Heart right ventricle (tissue), 16 donors: Measurements from ENCODE around the gene FCF1. TPM values are rescaled to one million over a fixed set of nuclear protein-coding genes. Genes with fewer than 3 reads are reported as not detected.

Experiments
- ATAC-seq, 8 donors: fragments of 200-7000 bp; cut with Tn5 transposase; one replicate each; pipeline ENCODE4 v1.9.1; 2020; ENCODE audit warnings: mild to moderate bottlenecking in 8 of 8, moderate library complexity in 8 of 8, moderate number of reproducible peaks in 1 of 8
- DNase-seq, 2 donors: peaks; one replicate each; pipeline ENCODE4 v3.0.0-alpha.2; 2020
- H3K27ac ChIP-seq, 10 donors: fragments of 200-600 bp; sonication (generic) in 2 of 10; one replicate each; pipeline versions ENCODE4 v1.5.0 to v1.8.0; 2020 to 2022; ENCODE audit warnings: mild to moderate bottlenecking in 3 of 10
- H3K27me3 ChIP-seq, 7 donors: fragments of 200-600 bp; one replicate each; pipeline ENCODE4 v1.8.0; 2021 to 2022; ENCODE audit warnings: mild to moderate bottlenecking in 2 of 7
- H3K36me3 ChIP-seq, 9 donors: fragments of 200-600 bp; sonication (generic) in 1 of 9; one replicate each; pipeline versions ENCODE4 v1.5.0 to v1.8.0; 2020 to 2022; ENCODE audit warnings: mild to moderate bottlenecking in 2 of 9
- H3K4me1 ChIP-seq, 9 donors: fragments of 200-600 bp; sonication (generic) in 1 of 9; one replicate each; pipeline versions ENCODE4 v1.5.0 to v1.8.0; 2020 to 2022; ENCODE audit warnings: mild to moderate bottlenecking in 4 of 9
- H3K4me3 ChIP-seq, 10 donors: fragments of 200-600 bp; sonication (generic) in 2 of 10; one replicate each; pipeline versions ENCODE4 v1.5.0 to v1.8.0; 2020 to 2022; ENCODE audit warnings: mild to moderate bottlenecking in 7 of 10, moderate library complexity in 2 of 10
- H3K9me3 ChIP-seq, 11 donors: fragments of 200-600 bp in 10 of 11; sonication (generic) in 2 of 11; one replicate each; pipeline versions ENCODE4 v1.5.0 to v1.8.0; 2013 to 2022; ENCODE audit warnings: mild to moderate bottlenecking in 2 of 11, control low read depth in 1 of 11, moderate library complexity in 1 of 11
- WGBS, 2 donors: extraction: QIAGEN DNeasy Blood & Tissue Kit; methylation state at CpG; one replicate each; pipeline ENCODE4 v1.1.7; 2013; ENCODE audit warnings: inconsistent platforms in 1 of 2; 5-methylcytosine and 5-hydroxymethylcytosine counted together
- intact Hi-C, 10 donors: fragments of 100-400 bp; cut with DNase I; formaldehyde crosslinking; loops; one replicate each; pipeline versions ENCODE4 v1.11.1 to v1.14.2; 2022
- polyA plus RNA-seq, 2 donors: library from polyadenylated mRNA; stranded (reverse); fragments of 200-250 nt; gene quantifications; one replicate each; pipeline ENCODE4 v1.2.3, GENCODE V29; 2013
- total RNA-seq, 10 donors: library from RNA; stranded (reverse); fragmentation: NEBNext Ultra II Directional in 3 of 10; extraction: Animal tissue kit (Norgen Biotek cat#: 25700) in 3 of 10; gene quantifications; one replicate each; pipeline versions ENCODE4 v1.2.1 to v1.2.4, GENCODE V29; 2021 to 2023
- TF ChIP-seq, protein P1 (sequence below), 9 donors: fragments of 200-600 bp; sonication (generic) in 2 of 9; IDR thresholded peaks; one replicate each; pipeline versions ENCODE4 v1.5.0 to v1.8.0; 2021 to 2022; ENCODE audit warnings: antibody characterized with exemption in 9 of 9, mild to moderate bottlenecking in 5 of 9, moderate library complexity in 1 of 9
- donor health status: Arrhythmogenic right ventricular cardiomyopathy.
- donor health status: ischemic (EF 13 %, LVEDD 7.1; RV severe dilation, severe dysfunction).
- donor health status: healthy with polysubstance abuse.
- donor health status: DM: no; HTN: yes; CAD: no.
- donor health status: DM: no; HTN: no; CAD: no.
- donor health status: ischemic (EF 25% LVEDD 6.9; RV normal size, moderate dysfunction).
- donor health status: ischemic (EF 25% LVEDD 5.7; RV mildly dilated, moderate dysfunction).
- donor health status: healthy.
- donor health status: DM: yes; HTN: yes; CAD: no.
- donor health status: Ischemic cardiomyopathy.
- donor health status: ischemic (EF 35%, LVEDD 5.7; RV mildly dilated, moderate dysfunction).
- donor health status: nonischemic (EF 11% LVEDD 7.7; RV severe dilation, severe dysfunction).
- donor health status: DM: yes; HTN: yes; CAD: no.
- donor health status: PGD.
- donor health status: ischemic (EF 29% LVEDD 5.4; RV normal size, mild dysfunction).
- donor health status: nonischemic (EF 23%, LVEDD 6.1; RV moderate dilation, normal function).

FCF1 gene
- total and polyA plus RNA-seq, 12 donors: 3.4 to 45.5 (median 34.3) TPM

DNA sequence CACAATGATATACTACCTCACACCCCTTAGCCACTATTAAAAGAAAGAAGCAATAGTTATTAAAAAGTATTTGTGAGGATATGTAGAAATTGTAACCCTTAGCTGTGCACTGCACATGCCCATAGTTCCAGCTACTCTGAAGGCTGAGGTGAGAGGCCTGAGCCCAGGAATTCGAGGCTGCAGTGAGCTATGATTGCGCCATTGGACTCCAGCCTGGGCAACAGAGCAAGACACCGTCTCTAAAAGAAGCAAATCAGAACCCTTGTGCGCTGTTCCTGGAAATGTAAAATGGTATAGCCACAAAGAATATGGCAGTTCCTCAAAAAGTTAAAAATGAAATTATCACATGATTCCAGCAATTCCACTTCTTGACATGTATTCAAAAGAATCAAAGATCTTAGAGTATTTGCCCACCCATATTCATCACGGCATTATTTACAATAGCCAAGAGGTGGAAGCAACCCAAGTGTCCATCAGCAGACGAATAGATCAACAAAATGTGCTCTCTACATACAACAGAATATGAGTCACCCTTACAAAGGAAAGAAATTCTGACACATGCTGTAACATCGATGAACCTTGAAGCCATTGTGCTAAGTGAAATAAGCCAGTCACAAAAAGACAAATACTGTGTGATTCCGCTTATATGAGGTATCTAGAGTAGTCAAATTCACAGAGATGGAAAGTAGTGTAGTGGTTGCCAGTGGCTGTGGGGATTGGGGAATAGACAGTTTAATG is 26.5 kb downstream of the FCF1 start:
- Histone ChIP-seq H3K36me3 (peaks cover 0 to 51% (median 20%) of the 10 kb centered on the region in 9 donors), H3K27me3 (no peaks in the 10 kb centered on the region), H3K4me3 (no peak overlapping the region), H3K9me3 (no peaks in the 10 kb centered on the region), H3K4me1 (no peaks in the 10 kb centered on the region), H3K27ac (no peak overlapping the region)
- TF ChIP-seq, protein P1, sequence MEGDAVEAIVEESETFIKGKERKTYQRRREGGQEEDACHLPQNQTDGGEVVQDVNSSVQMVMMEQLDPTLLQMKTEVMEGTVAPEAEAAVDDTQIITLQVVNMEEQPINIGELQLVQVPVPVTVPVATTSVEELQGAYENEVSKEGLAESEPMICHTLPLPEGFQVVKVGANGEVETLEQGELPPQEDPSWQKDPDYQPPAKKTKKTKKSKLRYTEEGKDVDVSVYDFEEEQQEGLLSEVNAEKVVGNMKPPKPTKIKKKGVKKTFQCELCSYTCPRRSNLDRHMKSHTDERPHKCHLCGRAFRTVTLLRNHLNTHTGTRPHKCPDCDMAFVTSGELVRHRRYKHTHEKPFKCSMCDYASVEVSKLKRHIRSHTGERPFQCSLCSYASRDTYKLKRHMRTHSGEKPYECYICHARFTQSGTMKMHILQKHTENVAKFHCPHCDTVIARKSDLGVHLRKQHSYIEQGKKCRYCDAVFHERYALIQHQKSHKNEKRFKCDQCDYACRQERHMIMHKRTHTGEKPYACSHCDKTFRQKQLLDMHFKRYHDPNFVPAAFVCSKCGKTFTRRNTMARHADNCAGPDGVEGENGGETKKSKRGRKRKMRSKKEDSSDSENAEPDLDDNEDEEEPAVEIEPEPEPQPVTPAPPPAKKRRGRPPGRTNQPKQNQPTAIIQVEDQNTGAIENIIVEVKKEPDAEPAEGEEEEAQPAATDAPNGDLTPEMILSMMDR (IDR thresholded peaks at IDR 0.05): no peak
- intact Hi-C loops: no loop called here
- DNase-seq: no peak
- 94 to 98% methylated on average over 8 of the region's 8 CpGs for WGBS, 2 donors
- no peak for ATAC-seq

DNA sequence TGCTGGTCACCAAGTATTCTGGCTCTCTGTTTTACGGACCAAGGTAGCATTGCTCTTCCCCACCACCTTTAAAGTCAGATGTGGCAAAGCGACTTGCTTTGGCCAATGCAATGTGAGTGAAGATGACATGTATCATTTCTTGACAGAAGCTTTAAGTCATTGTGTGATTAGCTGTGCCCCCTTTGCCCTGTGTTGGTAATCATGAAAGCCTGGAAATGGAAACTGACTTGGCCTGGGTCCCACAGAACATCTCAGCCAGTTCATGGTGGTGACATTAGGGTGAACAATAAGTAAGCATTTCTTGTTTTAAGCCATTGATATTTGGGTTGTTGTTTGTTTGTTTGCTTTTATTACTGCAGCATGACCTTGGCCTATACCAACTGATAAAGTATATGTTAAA is 34.3 kb downstream of the FCF1 start:
- ATAC-seq: no peak
- H3K4me1 ChIP-seq: no peaks in the 10 kb centered on the region
- TF ChIP-seq, protein P1 (IDR thresholded peaks at IDR 0.05): no peak
- H3K27me3 ChIP-seq: no peaks in the 10 kb centered on the region
- DNase-seq: no peak
- WGBS, 2 donors: 87 to 91% methylated on average over 2 of the region's 2 CpGs
- no peaks in the 10 kb centered on the region for H3K36me3 ChIP-seq
- intact Hi-C loops: no loop called here
- H3K4me3 ChIP-seq: no peak overlapping the region
- H3K9me3 ChIP-seq: peaks cover 0 to 6% (median 0%) of the 10 kb centered on the region in 11 donors
- H3K27ac ChIP-seq: no peak overlapping the region

DNA sequence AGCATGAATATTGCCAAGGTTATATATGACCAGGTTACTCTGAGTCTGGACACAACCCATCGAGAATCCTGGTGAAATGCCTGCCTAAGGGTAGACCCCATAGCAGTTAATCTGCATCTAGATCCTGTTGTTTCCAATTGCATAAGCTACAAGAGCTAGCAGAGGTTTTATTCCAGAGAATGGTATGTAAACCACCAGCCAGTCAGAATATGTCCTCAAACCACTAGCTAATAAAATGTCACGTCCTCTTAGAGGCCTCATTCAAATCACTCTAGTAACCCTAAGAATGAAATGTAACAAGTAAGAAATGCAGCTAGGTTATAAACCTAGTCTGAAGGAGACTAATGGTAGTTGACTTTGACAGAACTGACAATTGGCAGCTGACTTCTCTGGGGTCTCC is 41.2 kb downstream of the FCF1 start:
- no peak for DNase-seq
- Histone ChIP-seq H3K27me3 (no peaks in the 10 kb centered on the region), H3K4me1 (no peaks in the 10 kb centered on the region), H3K9me3 (peaks cover 0 to 19% (median 5%) of the 10 kb centered on the region in 11 donors), H3K27ac (no peak overlapping the region), H3K4me3 (no peak overlapping the region), H3K36me3 (no peaks in the 10 kb centered on the region)
- WGBS, 2 donors: 79 to 92% methylated on average over 2 of the region's 2 CpGs
- TF ChIP-seq, protein P1 (IDR thresholded peaks at IDR 0.05): no peak
- ATAC-seq: no peak
- intact Hi-C loops: no loop called here

DNA sequence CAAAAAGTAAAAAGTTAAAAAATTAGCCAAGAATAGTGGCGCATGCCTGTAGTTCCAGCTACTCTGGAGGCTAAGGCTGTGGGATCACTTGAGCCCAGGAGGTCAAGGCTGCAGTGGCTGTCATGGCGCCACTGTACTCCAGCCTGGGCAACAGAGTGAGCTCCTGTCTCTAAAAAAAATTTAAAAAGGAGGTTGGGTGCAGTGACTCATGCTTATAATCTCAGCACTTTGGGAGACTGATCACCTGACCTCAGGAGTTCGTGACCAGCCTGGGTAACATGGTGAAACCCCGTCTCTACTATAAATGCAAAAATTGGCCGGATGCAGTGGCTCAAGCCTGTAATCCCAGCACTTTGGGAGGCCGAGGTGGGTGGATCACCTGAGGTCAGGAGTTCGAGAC is 42.0 kb downstream of the FCF1 start:
- no peaks in the 10 kb centered on the region for H3K27me3 ChIP-seq
- TF ChIP-seq, protein P1 (IDR thresholded peaks at IDR 0.05): no peak
- H3K27ac ChIP-seq: no peak overlapping the region
- 87% methylated on average over 7 of the region's 7 CpGs for WGBS, 2 donors
- DNase-seq: no peak
- H3K9me3 ChIP-seq: peaks cover 0 to 19% (median 5%) of the 10 kb centered on the region in 11 donors
- H3K4me1 ChIP-seq: no peaks in the 10 kb centered on the region
- H3K36me3 ChIP-seq: no peaks in the 10 kb centered on the region
- intact Hi-C loops: no loop called here
- no peak for ATAC-seq
- H3K4me3 ChIP-seq: no peak overlapping the region
